Amniotic stem cell (primary cell): Measurements from ENCODE around the gene RELL2.
A peak's percentile ranks its signal among the peaks of the same experiment; 100 is the strongest.

ENCODE experiments used
- DNase-seq: peaks from one replicate; lab custom pipeline; 2025; lab: John Stamatoyannopoulos, UW

RELL2 gene

DNA sequence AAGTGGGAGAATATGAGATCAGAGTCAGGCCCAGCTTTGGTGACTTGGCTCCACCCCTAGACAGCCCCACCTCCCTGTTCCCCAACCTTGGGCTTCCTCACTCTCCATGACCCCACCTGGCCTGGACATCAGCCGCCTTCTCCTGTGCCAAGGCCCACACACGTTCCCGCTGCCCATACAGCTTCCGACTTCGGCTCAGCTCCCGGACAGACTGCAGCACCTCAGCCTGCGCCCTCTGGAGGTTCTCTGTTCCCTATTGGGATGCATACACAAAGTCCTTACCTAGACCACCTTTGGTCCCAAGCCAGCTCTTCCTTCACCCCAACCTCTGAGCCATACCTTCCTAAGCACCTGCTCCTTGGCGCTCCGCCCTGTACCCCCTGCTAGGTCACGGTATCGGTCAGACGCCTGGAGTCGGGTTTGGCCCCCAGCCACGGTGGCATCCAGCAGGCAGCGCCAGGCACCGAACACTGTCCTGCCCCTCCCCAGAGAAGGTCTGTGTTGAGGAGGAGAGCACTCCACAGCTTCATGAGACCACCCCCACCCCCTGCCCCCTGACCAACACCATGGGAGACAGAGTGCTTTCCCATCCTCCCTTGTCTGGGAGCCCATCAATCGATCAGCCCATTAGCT lies 12.4 kb downstream of the RELL2 start:
- no peak for DNase-seq

GRCh38 chr5:141649972-141650371 lies 13.2 kb downstream of the RELL2 start:
- no peak for DNase-seq

- DNase-seq = peak; percentile 48
Measured at GRCh38 chr5:141650851-141651727, 14.3 kb downstream of the RELL2 start, which contains the start of gene FCHSD1. FCHSD1 (minus strand) TSS chr5:141651418; CDS start chr5:141651368, 50 bp downstream.

GRCh38 chr5:141651728-141652105 lies 14.9 kb downstream of the RELL2 start:
- no peak for DNase-seq

DNA sequence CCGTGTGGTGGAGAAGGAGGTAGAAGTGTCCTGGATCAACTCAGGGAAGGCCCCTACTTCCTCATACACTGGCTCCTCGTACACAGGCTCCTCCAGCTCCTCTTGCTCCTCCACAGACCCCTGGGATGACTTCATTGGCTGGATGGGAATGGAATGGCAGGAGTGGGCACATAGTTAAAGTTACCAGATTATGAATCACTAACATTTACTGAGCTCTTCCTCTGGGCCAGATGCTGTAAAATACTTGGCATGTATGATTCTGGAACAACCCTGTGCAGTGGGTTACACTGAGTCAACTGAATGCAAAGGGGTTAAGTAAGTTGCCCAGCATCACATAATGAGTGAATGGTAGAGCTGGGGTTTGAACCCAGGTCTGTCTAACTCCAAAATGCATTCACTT lies 17.5 kb downstream of the RELL2 start:
- peak; percentile 45 for DNase-seq

GRCh38 chr5:141655020-141655419 lies 18.2 kb downstream of the RELL2 start:
- no peak for DNase-seq

- DNase-seq = no peak
Measured at GRCh38 chr5:141656396-141656795, 19.6 kb downstream of the RELL2 start.

DNA sequence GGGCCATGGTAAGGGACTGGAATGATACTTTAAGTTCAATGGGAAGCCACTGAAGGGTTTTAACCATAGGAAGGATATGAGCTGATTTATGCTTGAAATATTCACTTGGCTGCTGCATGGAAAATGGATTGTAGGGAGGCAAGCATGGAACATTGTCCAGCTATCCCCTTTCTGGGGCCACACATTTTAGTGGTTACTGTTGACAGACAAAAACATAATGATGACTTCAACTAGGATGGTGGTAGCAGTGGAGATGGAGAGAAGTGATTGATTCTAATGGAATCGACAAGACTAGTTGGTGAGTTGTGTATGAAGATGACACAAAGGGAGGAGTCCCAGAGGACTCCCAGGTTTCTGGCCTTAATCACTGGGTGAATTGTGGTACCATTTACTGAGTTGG lies 20.6 kb downstream of the RELL2 start:
- no peak for DNase-seq

DNA sequence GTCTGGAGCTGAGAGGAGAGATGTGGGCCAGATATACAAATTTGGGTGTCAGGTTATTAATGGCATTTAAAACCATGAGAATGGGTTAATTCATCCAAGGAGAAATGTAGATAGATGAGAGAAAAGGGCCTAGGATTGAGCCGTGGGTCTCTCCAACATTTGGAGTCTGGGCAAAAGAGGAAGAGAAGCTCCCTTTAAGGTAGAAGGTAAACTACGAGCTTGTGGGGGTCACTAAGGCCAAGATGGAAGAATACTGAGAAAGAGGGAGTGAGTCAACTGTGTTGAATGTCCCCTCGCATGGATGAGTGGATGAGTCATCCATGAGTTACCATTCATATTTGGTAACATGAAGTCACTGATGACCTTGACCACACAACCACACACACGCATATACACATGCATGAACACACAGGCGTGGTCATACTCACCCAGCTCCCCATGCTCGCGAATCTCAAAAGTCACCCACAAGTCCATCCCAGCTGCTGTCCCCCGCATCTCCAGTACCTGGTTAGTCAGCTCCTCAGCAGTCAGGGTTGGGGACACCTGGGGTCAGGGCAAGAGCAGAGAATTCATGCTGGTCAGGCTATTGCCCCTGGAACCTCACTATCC lies 21.2 kb downstream of the RELL2 start:
- DNase-seq = peak; percentile 77

GRCh38 chr5:141662028-141662427 lies 25.2 kb downstream of the RELL2 start:
- no peak for DNase-seq

DNA sequence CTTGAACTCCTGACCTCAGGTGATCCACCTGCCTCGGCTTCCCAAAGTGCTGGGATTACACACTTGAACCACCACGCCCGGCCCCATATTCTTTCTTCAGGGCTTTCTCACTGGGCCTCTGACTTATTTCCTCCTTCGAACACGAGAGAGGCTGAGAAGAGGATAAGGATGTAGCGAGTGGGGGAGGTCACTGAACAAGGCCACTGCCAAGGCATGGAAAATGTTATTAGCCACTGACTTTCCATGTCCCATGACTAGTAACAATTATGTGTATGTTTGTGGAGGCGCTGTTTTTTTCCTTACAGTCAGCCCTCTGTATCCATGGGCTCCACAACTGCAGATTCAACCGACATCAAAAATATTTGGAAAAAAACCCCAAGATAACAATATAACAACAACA lies 26.7 kb downstream of the RELL2 start:
- DNase-seq = no peak

DNA sequence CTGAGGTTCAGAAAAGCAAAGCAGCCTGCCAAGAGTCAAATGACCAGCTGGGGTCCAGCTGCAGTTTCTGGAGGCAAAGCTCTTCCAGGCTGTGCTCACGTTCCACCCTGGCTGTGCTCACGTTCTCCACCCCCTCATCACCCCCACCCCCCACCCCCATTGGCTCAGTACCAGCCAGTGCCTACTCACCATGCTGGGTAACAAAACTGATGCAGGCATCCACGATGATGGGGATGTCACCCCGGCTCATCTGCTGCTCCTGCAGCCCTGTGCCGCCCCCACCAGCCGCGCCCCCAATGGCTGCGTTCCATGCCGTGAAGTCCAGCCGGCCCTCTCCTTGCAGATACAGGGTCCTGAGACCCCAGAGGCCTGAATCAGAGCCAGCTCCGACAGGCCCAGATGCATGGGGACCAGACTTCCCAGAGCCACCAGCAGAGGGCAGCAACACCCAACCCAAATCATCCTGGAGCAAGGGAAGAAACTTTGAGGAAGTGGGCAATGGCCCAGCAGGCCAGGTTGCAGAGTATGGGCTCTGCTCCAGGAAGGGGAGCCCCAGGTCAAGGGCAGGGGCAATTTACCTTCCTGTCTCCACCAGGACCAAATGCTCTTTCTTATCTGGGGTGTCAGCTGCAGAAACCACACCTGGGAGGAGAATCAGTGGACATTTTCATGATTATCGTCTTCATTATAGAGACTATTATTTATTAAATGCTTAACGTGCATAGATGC lies 28.1 kb downstream of the RELL2 start:
- DNase-seq = no peak

DNA sequence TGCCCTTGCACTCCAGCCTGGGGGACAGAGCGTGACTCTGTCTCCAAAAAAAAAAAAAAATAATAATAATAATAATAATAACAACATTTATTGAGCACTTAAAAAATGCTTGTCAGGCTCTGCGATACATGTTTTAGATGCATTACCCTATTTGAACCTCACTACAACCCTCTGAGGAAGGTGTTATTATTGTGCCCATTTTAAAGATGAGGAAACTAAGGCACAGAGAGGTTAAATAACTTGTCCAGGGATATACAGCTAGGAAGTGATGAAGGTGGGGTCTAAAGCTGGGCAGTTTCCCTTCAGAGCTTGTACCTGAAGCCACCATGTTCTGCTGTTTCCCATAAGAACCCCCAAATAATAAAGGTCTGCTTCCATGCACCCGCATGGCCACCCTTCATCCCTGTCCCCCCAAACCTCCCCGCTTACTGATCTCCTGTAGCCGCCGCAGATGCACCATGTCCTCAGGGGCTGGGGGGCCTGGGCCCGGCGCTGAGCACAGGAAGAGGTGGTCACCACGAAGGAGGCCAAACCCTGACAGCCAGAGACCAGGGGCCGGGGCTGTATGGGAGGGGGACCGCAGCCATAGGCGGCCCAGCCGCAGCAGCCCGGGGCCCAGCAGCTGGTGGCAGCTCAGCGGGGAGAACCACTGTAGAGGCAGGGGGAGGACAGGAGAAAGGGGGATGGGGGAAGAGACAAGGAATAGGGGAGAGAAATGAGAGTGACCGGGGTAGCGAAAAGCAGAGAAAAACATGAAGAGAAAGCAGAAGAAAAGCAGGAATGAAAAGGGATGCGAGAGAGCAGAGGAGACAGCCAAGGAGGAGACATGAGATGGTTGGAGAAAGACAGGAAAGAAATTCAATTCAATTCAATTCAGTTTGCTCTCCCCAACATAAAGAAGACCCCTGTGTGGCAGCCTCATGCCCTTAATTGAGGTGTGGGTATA lies 29.5 kb downstream of the RELL2 start:
- no peak for DNase-seq

- no peak for DNase-seq
Measured at GRCh38 chr5:141668601-141669265, 31.9 kb downstream of the RELL2 start.

DNA sequence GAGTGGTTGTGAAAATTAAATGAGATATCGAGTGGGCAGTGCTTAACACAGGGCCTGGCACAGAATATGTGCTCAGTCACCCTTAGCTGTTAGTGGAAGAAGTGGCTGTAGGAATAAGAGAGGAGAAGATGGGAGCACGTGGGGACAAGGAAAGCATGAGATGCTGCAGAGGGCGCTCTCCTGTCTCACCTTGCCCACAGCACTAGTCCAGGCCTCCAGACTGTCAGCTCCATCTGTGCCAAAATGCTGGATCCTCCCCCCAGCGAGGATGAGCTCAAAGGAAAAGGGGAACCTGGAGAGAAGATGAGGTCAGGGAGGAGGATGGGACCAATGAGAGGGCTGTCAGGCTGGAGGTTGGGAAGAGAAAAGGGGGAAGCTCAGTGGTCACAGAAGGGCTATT lies 32.7 kb downstream of the RELL2 start:
- DNase-seq = no peak

DNA sequence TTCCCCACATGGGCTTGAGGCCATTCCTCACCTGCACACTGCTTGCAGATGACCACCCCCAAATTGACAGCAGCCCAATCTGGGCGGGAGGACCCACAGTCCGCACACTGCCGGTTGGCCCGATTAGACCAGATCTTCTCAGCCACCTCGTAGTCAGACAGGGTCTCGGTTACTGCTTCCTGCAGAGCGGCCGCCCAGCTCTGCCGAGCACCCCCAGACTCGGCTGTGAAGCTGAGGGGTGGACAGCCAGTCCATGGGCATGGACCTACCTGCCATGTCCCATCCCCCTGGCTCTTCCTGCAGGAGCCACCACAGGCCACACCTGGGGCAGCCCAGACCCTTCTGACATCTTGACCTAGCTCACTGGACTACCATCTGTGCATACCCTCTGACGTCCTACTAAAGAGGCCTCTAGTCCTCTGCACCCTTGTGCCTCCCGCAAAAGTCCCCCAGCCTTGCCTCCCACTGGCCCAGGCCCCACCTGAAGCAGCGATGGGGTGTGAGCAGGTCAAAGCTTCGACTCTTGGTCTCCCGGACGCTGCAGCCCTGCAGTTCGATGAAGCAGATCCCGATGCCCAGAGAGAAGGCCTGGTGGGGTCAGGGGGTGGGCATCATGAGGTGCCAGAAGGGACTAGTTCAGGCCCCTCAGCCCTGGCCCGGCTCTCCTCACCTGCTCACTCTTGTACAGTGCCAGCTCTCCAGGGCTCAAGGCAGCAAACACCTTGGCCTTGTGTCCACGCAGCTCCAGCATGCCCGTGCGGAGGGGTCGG lies 35.5 kb downstream of the RELL2 start:
- no peak for DNase-seq

GRCh38 chr5:141672841-141673813 lies 36.3 kb downstream of the RELL2 start:
- DNase-seq = no peak

DNA sequence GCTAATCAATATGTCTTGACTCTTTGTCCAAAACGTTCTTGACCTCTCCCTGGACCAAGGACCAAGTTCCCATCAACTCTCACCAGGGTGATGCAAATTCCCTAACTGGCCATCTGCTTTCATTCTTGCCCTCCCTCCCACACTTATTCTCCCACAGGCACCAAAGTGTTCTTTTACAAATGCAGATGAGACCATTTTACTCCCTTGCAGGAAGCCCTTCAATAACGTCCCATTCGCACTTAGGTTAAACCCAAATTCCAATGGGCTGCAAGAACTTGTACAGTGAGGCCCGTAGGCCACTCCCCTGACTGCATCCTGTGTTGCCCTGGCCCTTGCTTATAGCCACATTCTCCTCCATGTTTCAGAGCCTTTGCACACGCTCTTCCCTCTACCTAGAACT lies 38.0 kb downstream of the RELL2 start:
- DNase-seq = no peak

- no peak for DNase-seq
Measured at GRCh38 chr5:141675672-141676071, 38.9 kb downstream of the RELL2 start.
